SK-N-SH (cell line): ENCODE measurements around the gene EDN3.
A peak's percentile ranks its signal among the peaks of the same experiment; 100 is the strongest.

Experiments used
- CTCF ChIP-seq: fragments of 200-600 bp; sonication (generic); IDR thresholded peaks from 2 replicates; pipeline ENCODE4 v1.6.1; 2017; ENCODE audit warnings: antibody characterized with exemption, mild to moderate bottlenecking, moderate library complexity
- EP300 ChIP-seq, 2 experiments: IDR thresholded peaks; 2 replicates each; pipeline versions ENCODE4 v1.4.0 to v1.6.1; 2012; ENCODE audit warnings: borderline replicate concordance in 1 of 2, low read depth in 1 of 2, low read length in 1 of 2
- JUND ChIP-seq: IDR thresholded peaks from 2 replicates; pipeline ENCODE4 v1.4.0; 2012
- NRF1 ChIP-seq: IDR thresholded peaks from 2 replicates; pipeline ENCODE4 v1.6.1; 2012; ENCODE audit warnings: low read depth, mild to moderate bottlenecking, low read length
- PBX3 ChIP-seq: IDR thresholded peaks from 2 replicates; pipeline ENCODE4; 2012
- POLR2AphosphoS5 ChIP-seq: IDR thresholded peaks from 2 replicates; pipeline ENCODE4 v1.6.1; 2012; ENCODE audit warnings: low read depth, low read length
- RAD21 ChIP-seq: IDR thresholded peaks from 2 replicates; pipeline ENCODE4 v1.6.1; 2012; ENCODE audit warnings: mild to moderate bottlenecking, low read length
- REST ChIP-seq: IDR thresholded peaks from 2 replicates; pipeline ENCODE4 v1.6.1; 2012; ENCODE audit warnings: mild to moderate bottlenecking, low read depth, low read length, moderate library complexity
- SIN3A ChIP-seq: IDR thresholded peaks from 2 replicates; pipeline ENCODE4 v1.6.1; 2012; ENCODE audit warnings: low read depth, mild to moderate bottlenecking, low read length, moderate library complexity, borderline replicate concordance
- SMC3 ChIP-seq: IDR thresholded peaks from 2 replicates; pipeline ENCODE4 v1.6.1; 2012; ENCODE audit warnings: low read depth, low read length, improper control_type of control experiment
- TAF1 ChIP-seq: IDR thresholded peaks from 2 replicates; pipeline ENCODE4 v1.6.1; 2012; ENCODE audit warnings: low read depth, mild to moderate bottlenecking, low read length, moderate library complexity, borderline replicate concordance
- TCF12 ChIP-seq: IDR thresholded peaks from 2 replicates; pipeline ENCODE4 v1.4.0; 2012

GRCh38 chr20:59318201-59318790, 17.9 kb downstream of the EDN3 start:
- peak in 1 of 2 experiments; percentile 62; a peak in 1 of 4 replicates for TF ChIP-seq EP300 (IDR thresholded peaks at IDR 0.05; ENCODE audit: borderline replicate concordance in 1 of 2, low read depth in 1 of 2, low read length in 1 of 2)
- no peak for TF ChIP-seq REST
- TF ChIP-seq CTCF: no peak
- TF ChIP-seq PBX3: no peak
- no peak for TF ChIP-seq NRF1
- TF ChIP-seq SIN3A: no peak
- TF ChIP-seq RAD21: no peak
- no peak for TF ChIP-seq TCF12
- no peak for TF ChIP-seq TAF1
- no peak for TF ChIP-seq JUND
- TF ChIP-seq POLR2AphosphoS5: no peak
- TF ChIP-seq SMC3: no peak
